Measurements from ENCODE around the gene EDARADD. TPM values are rescaled to one million over a fixed set of nuclear protein-coding genes. Genes with fewer than 3 reads are reported as not detected.

EDARADD gene
- total RNA-seq, 1 donor from 2014 or later, result 4.2 TPM

GRCh38 chr1:236429715-236430274, 35.7 kb downstream of the EDARADD start:
- Histone ChIP-seq H3K36me3 (ENCODE audit: control insufficient read depth, insufficient read depth, low read length) (no peaks in the 10 kb centered on the region), H3K27me3 (ENCODE audit: control insufficient read depth, insufficient read depth, low read length) (no peaks in the 10 kb centered on the region), H3K4me3 (ENCODE audit: low read depth, low read length) (no peak overlapping the region)
- no peak for DNase-seq (ENCODE audit: low read depth)
- no peak for TF ChIP-seq CTCF (IDR thresholded peaks at IDR 0.05; ENCODE audit: insufficient read depth, low read length, poor library complexity, severe bottlenecking)

- TF ChIP-seq CTCF (IDR thresholded peaks at IDR 0.05; ENCODE audit: insufficient read depth, low read length, poor library complexity, severe bottlenecking), result no peak
- H3K36me3 ChIP-seq (ENCODE audit: control insufficient read depth, insufficient read depth, low read length), result no peaks in the 10 kb centered on the region
- no peak for DNase-seq (ENCODE audit: low read depth)
- no peak overlapping the region for H3K4me3 ChIP-seq (ENCODE audit: low read depth, low read length)
- H3K27me3 ChIP-seq (ENCODE audit: control insufficient read depth, insufficient read depth, low read length), result no peaks in the 10 kb centered on the region
Measured at GRCh38 chr1:236433819-236434315, 39.8 kb downstream of the EDARADD start.

- no peak for TF ChIP-seq CTCF (IDR thresholded peaks at IDR 0.05; ENCODE audit: insufficient read depth, low read length, poor library complexity, severe bottlenecking)
- Histone ChIP-seq H3K27me3 (ENCODE audit: control insufficient read depth, insufficient read depth, low read length) (no peaks in the 10 kb centered on the region), H3K36me3 (ENCODE audit: control insufficient read depth, insufficient read depth, low read length) (no peaks in the 10 kb centered on the region), H3K4me3 (ENCODE audit: low read depth, low read length) (no peak overlapping the region)
- DNase-seq (ENCODE audit: low read depth), result no peak
Measured at GRCh38 chr1:236438614-236439013, 44.5 kb downstream of the EDARADD start.

- no peaks in the 10 kb centered on the region for H3K36me3 ChIP-seq (ENCODE audit: control insufficient read depth, insufficient read depth, low read length)
- no peaks in the 10 kb centered on the region for H3K27me3 ChIP-seq (ENCODE audit: control insufficient read depth, insufficient read depth, low read length)
- TF ChIP-seq CTCF (IDR thresholded peaks at IDR 0.05; ENCODE audit: insufficient read depth, low read length, poor library complexity, severe bottlenecking), result no peak
- no peak overlapping the region for H3K4me3 ChIP-seq (ENCODE audit: low read depth, low read length)
- DNase-seq (ENCODE audit: low read depth), result no peak
Measured at GRCh38 chr1:236440373-236440772, 46.3 kb downstream of the EDARADD start.

- TF ChIP-seq CTCF (IDR thresholded peaks at IDR 0.05; ENCODE audit: insufficient read depth, low read length, poor library complexity, severe bottlenecking), result no peak
- H3K36me3 ChIP-seq (ENCODE audit: control insufficient read depth, insufficient read depth, low read length), result no peaks in the 10 kb centered on the region
- no peak overlapping the region for H3K4me3 ChIP-seq (ENCODE audit: low read depth, low read length)
- no peak for DNase-seq (ENCODE audit: low read depth)
- H3K27me3 ChIP-seq (ENCODE audit: control insufficient read depth, insufficient read depth, low read length), result no peaks in the 10 kb centered on the region
Measured at GRCh38 chr1:236450779-236451178, 56.7 kb downstream of the EDARADD start.

- Histone ChIP-seq H3K27me3 (ENCODE audit: control insufficient read depth, insufficient read depth, low read length) (no peaks in the 10 kb centered on the region), H3K36me3 (ENCODE audit: control insufficient read depth, insufficient read depth, low read length) (no peaks in the 10 kb centered on the region), H3K4me3 (ENCODE audit: low read depth, low read length) (no peak overlapping the region)
- no peak for DNase-seq (ENCODE audit: low read depth)
- peak; percentile 38 for TF ChIP-seq CTCF (IDR thresholded peaks at IDR 0.05; ENCODE audit: insufficient read depth, low read length, poor library complexity, severe bottlenecking)
Measured at GRCh38 chr1:236451796-236452373, 57.8 kb downstream of the EDARADD start.

Data from kidney epithelial cell (primary cell).